Stimulated activated CD4-positive, alpha-beta T cell treated with anti-CD3 and anti-CD28 coated beads, TNF-alpha, amount 100 ng/mL, for 24 hours (primary cell): Measurements from ENCODE around the gene RRH.

Source experiments
- DNase-seq, 3 experiments: peaks; one replicate each; pipeline ENCODE4 v3.0.0-alpha.2; 2020; ENCODE audit warnings: low read depth in 3 of 3

The RRH gene

DNA sequence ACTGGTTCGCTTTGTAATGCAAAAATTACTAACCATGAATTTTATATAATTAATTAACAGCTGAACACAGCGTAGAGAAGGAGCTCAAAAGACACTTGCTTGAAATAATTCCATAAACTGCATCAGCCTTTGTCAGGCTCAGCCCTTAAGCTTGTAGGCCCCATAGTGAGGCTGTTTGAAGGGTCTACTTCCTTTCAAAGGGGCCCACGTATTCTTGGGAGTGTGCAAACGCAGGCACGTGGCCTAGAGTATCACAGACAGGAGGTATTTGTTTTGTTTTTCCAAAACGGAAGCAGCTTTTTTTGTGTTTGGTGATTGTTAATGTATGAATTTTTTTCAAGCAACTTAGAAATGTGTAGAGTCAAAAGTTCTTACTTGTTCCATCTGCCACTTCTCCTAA is 59.3 kb downstream of the RRH start:
- no peak for DNase-seq

DNA sequence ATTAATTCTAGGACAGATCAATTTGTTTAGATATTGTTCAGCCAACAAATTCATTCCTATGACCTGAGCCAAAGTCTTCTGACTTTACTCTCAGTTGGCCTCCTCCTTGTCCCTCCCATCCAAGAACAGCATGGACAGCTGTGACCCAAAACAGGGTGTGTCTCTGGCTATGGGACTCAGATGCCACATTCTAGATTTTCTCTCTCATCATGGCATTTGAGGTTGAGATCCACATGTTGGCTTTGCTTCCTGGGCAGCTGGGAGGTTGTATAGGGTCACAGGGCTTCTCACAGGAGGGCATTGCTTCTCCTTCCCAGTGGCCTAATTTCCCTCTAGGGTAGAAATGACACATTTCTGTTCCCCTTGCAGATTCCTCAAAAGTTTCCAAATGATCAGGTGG is 62.3 kb downstream of the RRH start:
- DNase-seq: no peak
